Suprapubic skin (tissue), 4 donors: Measurements from ENCODE around the gene TWIST2. TPM values are rescaled to one million over a fixed set of nuclear protein-coding genes. Genes with fewer than 3 reads are reported as not detected.

Experiments
- DNase-seq, 2 donors: peaks; one replicate each; pipeline ENCODE4 v3.0.0-alpha.2; 2019; ENCODE audit warnings: low spot score in 2 of 2
- H3K27ac ChIP-seq: fragments of 200-600 bp; sonication (generic); one replicate; pipeline ENCODE4 v1.5.1; 2019
- H3K27me3 ChIP-seq: fragments of 200-600 bp; sonication (generic); one replicate; pipeline ENCODE4 v1.5.1; 2019
- H3K36me3 ChIP-seq: fragments of 200-600 bp; sonication (generic); one replicate; pipeline ENCODE4 v1.5.1; 2019
- H3K4me1 ChIP-seq: fragments of 200-600 bp; sonication (generic); one replicate; pipeline ENCODE4 v1.5.1; 2019
- H3K4me3 ChIP-seq: fragments of 200-600 bp; sonication (generic); one replicate; pipeline ENCODE4 v1.5.1; 2019; ENCODE audit warnings: mild to moderate bottlenecking
- H3K9me3 ChIP-seq: fragments of 200-600 bp; sonication (generic); one replicate; pipeline ENCODE4 v1.5.1; 2019
- EP300 ChIP-seq: sonication (generic); formaldehyde crosslinking; IDR thresholded peaks from one replicate; pipeline ENCODE4 v1.6.1; 2017; ENCODE audit warnings: antibody characterized with exemption
- POLR2A ChIP-seq, 2 donors: fragments of 450-650 bp; IDR thresholded peaks; one replicate each; pipeline ENCODE4 v1.6.1; 2017; ENCODE audit warnings: antibody characterized with exemption in 2 of 2, mild to moderate bottlenecking in 2 of 2, moderate library complexity in 2 of 2
- POLR2AphosphoS5 ChIP-seq, 3 donors: sonication (generic); formaldehyde crosslinking; IDR thresholded peaks; one replicate each; pipeline ENCODE4 v1.6.1; 2017; ENCODE audit warnings: antibody characterized with exemption in 3 of 3
- WGBS: methylation state at CpG from one replicate; pipeline ENCODE4 v1.1.5; 2018; 5-methylcytosine and 5-hydroxymethylcytosine counted together
- total RNA-seq, 4 donors: library from RNA; depleted of rRNA; stranded (reverse); fragments of >200 nt; gene quantifications; one replicate each; pipeline ENCODE4 v1.1.0, GENCODE V29; 2016
- TF ChIP-seq, protein P1 (sequence below), 2 donors: fragments of 200-600 bp in 1 of 2; fragments of 450-650 bp in 1 of 2; sonication (generic) in 1 of 2; IDR thresholded peaks; one replicate each; pipeline ENCODE4 v1.5.1; 2016 to 2019; ENCODE audit warnings: antibody characterized with exemption in 2 of 2, mild to moderate bottlenecking in 1 of 2, moderate library complexity in 1 of 2

The TWIST2 gene
- total RNA-seq, 4 donors from 2014 or later, result 14.7 to 72.7 (median 30.4) TPM

DNA sequence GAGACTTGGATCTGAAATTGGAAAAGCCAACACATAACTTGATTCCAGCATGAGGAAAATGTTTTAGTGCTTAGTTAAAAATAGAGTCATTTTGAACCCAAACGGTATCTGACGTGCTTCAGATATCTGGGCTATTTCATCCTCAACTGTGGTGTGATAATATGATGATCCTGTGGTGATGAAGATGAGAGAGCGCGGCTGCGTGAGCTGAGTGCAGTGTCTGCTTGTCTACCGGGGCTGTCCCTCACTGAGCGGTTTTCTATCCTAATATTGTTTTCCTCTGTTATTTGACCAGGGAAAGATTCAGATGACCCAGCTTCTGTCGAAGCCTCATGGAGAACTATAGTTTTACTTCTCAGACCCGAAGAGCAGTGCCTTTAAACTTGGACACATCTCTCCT lies 5.8 kb downstream of the TWIST2 start:
- H3K4me3 ChIP-seq, result peak overlapping the region; percentile 37
- peaks cover 5% of the 10 kb centered on the region for H3K4me1 ChIP-seq

DNA sequence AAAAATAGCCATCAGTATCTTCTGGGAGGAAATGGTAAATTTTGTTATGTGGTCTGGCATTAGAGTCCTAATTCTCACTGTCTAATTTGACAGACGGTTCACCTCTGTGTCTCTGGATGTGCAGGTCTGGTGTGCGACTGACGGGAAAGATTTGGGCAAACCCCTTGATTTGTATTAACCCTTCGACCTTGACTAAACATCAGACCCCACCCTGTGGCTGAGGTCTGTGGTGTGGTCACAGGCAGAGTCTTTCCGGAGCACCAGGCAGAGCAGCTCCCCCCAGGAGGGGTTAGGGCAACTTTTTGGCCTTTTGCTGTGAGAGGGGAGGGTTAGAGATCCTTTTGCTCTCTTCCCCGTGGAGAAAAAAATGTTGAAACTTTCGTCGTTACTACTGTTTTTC lies 6.4 kb downstream of the TWIST2 start:
- peak overlapping the region; percentile 37 for H3K4me3 ChIP-seq
- DNase-seq, result peak in 1 of 2 donors; percentile 59
- H3K4me1 ChIP-seq, result peaks cover under 1% of the 10 kb centered on the region
- H3K27ac ChIP-seq, result peak overlapping the region; percentile 68
- WGBS, result 63% methylated on average over 8 of the region's 8 CpGs
- no peak for TF ChIP-seq POLR2A (IDR thresholded peaks at IDR 0.05)
- no peak for TF ChIP-seq EP300
- TF ChIP-seq, protein P1, sequence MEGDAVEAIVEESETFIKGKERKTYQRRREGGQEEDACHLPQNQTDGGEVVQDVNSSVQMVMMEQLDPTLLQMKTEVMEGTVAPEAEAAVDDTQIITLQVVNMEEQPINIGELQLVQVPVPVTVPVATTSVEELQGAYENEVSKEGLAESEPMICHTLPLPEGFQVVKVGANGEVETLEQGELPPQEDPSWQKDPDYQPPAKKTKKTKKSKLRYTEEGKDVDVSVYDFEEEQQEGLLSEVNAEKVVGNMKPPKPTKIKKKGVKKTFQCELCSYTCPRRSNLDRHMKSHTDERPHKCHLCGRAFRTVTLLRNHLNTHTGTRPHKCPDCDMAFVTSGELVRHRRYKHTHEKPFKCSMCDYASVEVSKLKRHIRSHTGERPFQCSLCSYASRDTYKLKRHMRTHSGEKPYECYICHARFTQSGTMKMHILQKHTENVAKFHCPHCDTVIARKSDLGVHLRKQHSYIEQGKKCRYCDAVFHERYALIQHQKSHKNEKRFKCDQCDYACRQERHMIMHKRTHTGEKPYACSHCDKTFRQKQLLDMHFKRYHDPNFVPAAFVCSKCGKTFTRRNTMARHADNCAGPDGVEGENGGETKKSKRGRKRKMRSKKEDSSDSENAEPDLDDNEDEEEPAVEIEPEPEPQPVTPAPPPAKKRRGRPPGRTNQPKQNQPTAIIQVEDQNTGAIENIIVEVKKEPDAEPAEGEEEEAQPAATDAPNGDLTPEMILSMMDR (IDR thresholded peaks at IDR 0.05), result no peak
- TF ChIP-seq POLR2AphosphoS5 (IDR thresholded peaks at IDR 0.05), result no peak
- no peaks in the 10 kb centered on the region for H3K9me3 ChIP-seq
- H3K27me3 ChIP-seq, result peaks cover 42% of the 10 kb centered on the region
- no peaks in the 10 kb centered on the region for H3K36me3 ChIP-seq

More for the DNA sequence above, 5.8 kb downstream of the TWIST2 start:
- H3K36me3 ChIP-seq, result no peaks in the 10 kb centered on the region
- no peaks in the 10 kb centered on the region for H3K9me3 ChIP-seq
- 64% methylated on average over 9 of the region's 9 CpGs for WGBS
- peak overlapping the region; percentile 68 for H3K27ac ChIP-seq
- H3K27me3 ChIP-seq, result peaks cover 45% of the 10 kb centered on the region
- DNase-seq, result peak in 1 of 2 donors; percentile 59
- TF ChIP-seq, protein P1 (IDR thresholded peaks at IDR 0.05), result no peak
- TF ChIP-seq EP300, result no peak
- no peak for TF ChIP-seq POLR2AphosphoS5 (IDR thresholded peaks at IDR 0.05)
- TF ChIP-seq POLR2A (IDR thresholded peaks at IDR 0.05), result no peak

DNA sequence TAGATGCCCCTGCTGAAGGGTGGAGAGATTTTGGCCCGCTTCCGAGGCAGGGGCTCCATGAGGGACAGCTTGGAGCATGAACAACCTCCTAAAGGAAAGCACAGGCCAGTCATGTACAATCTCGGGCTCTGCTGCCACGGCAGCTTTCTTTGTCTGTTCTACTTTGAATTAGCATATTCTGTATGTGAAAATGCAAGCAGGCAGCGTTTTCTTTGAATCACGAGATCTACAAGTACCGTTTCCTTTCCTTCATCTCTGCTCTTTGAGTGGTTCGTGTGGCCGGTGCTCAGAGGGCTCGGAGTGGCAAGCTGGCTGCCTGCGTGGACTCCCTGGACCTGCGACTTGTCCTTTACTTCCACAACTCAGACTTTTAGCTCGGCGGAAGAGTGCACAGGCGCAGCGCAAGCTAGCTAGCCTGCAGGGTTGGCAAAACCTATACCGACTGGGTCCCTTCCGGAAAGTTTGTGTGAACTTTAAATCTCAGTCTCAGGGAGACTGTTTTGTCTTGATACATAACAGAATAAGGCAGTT lies 6.9 kb downstream of the TWIST2 start:
- 68% methylated on average over 18 of the region's 18 CpGs for WGBS
- Histone ChIP-seq H3K36me3 (no peaks in the 10 kb centered on the region), H3K27me3 (peaks cover 39% of the 10 kb centered on the region), H3K4me1 (no peaks in the 10 kb centered on the region), H3K27ac (peak overlapping the region; percentile 68), H3K9me3 (no peaks in the 10 kb centered on the region), H3K4me3 (peak overlapping the region; percentile 37)
- peak in 1 of 2 donors; percentile 70 for DNase-seq
- TF ChIP-seq, protein P1 (IDR thresholded peaks at IDR 0.05), result no peak
- TF ChIP-seq POLR2A (IDR thresholded peaks at IDR 0.05) (no peak), POLR2AphosphoS5 (IDR thresholded peaks at IDR 0.05) (no peak), EP300 (no peak)

DNA sequence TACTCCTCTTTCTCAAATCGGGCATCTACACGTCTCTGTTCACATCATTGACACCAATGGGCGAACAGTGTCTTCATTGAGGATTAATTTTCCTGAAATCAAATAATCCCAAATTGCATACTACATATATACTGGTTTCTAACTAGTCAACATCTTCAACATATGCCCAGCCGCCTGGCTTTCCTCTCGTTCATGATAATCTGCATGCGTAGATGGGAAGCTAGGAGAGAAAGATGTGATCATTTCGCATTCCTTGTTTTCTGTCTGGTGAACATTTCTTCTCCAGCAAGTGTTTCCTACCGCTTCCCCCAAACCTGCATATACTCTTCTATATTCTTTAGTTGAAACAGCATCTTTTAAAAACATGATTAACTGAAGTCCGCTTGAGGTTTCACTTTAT lies 7.4 kb downstream of the TWIST2 start:
- peak overlapping the region; percentile 58 for H3K27ac ChIP-seq
- no peaks in the 10 kb centered on the region for H3K9me3 ChIP-seq
- TF ChIP-seq POLR2AphosphoS5 (IDR thresholded peaks at IDR 0.05) (no peak), EP300 (no peak), POLR2A (IDR thresholded peaks at IDR 0.05) (no peak)
- TF ChIP-seq, protein P1 (IDR thresholded peaks at IDR 0.05), result no peak
- peak in 1 of 2 donors; percentile 68 for DNase-seq
- peaks cover 39% of the 10 kb centered on the region for H3K27me3 ChIP-seq
- WGBS, result 72% methylated on average over 9 of the region's 9 CpGs
- peak overlapping the region; percentile 37 for H3K4me3 ChIP-seq
- no peaks in the 10 kb centered on the region for H3K36me3 ChIP-seq
- no peaks in the 10 kb centered on the region for H3K4me1 ChIP-seq

DNA sequence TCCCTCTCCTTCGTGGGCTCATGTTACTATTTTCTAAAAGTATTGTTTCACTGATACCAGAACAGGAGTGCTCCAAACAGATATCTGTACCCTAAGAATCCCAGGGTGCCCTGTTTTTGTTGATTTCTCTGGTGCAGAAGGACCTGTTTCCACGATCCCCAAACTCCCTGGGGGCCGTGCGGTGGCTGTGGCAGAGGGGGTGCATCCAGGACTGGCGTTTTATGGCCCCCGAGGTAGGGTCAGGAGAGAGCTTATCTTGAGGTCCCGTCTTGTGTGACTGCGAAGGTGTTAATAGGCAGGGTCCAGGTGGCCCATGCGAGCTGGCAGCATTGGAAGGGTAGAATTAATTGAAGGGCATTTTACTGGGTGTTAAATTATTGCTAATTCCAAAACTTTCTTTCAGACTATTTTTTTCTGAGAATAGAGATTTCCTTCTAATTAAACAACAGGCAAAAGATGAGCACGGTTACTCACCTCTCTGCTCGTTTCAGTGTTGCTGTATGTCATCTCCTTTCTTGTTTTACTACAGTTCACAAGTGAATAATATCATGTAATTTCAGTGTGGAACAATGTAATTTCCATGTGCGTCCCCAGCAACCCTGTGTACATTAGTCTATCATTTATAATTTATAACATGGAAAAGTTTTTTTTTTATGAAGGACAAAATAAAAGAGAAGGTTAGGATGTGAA lies 8.2 kb downstream of the TWIST2 start:
- Histone ChIP-seq H3K4me1 (no peaks in the 10 kb centered on the region), H3K36me3 (no peaks in the 10 kb centered on the region), H3K4me3 (peak overlapping the region; percentile 37), H3K9me3 (no peaks in the 10 kb centered on the region), H3K27ac (peak overlapping the region; percentile 58), H3K27me3 (peaks cover 38% of the 10 kb centered on the region)
- 61% methylated on average over 11 of the region's 12 CpGs for WGBS
- TF ChIP-seq POLR2A (IDR thresholded peaks at IDR 0.05) (no peak), POLR2AphosphoS5 (IDR thresholded peaks at IDR 0.05) (no peak), EP300 (no peak)
- TF ChIP-seq, protein P1 (IDR thresholded peaks at IDR 0.05), result no peak
- peak in 1 of 2 donors; percentile 59 for DNase-seq
